Measurements from ENCODE around the gene ATOSB.

The ATOSB gene

DNA sequence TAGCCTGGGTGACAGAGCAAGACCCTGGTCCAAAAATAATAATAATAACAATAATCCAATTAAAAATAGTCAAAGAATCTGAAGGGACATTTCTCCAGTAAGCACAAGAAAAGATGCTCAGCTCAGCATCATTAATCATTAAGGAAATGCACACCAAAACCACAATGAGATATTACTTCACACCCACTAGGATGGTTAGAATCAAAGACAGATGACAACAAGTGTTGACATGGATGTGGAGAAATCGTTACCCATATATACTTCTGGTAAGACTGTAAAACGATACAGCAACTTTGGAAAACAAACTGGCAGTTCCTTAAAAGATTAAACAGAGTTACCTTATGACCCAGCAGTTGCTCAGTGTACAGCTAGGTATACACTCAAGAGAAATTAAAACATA lies 30.6 kb downstream of the ATOSB start:
- no peak for DNase-seq (ENCODE audit: low spot score)

GRCh38 chr9:35079426-35080341 lies 36.0 kb downstream of the ATOSB start, which contains the start of gene FANCG:
FANCG (minus strand) TSS chr9:35079942; CDS start chr9:35079524, 418 bp downstream.
- DNase-seq (ENCODE audit: low spot score) = peak; percentile 90

GRCh38 chr9:35079041-35079425 lies 36.6 kb downstream of the ATOSB start:
- no peak for DNase-seq (ENCODE audit: low spot score)

DNA sequence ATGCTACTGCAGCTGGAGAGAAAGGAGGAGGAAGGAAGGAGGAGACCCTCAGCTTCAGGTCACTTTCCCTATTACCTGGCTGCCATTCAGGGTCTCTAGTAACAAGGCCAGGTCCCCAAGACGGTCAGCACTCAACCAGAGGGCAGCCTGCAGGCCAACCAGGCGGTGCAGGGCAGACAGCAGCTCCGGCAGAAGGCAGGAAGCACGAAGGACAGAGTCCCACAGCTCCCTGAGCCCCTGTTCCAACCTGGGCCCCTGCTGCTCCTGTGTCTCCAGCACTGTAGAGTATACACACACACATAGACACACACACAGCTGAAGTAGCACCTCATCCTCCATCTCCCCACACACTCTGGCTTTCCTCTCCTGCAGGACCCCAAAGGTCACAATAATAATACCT lies 37.6 kb downstream of the ATOSB start:
- DNase-seq (ENCODE audit: low spot score) = no peak

GRCh38 chr9:35076848-35077247 lies 38.8 kb downstream of the ATOSB start:
- DNase-seq (ENCODE audit: low spot score) = no peak

DNA sequence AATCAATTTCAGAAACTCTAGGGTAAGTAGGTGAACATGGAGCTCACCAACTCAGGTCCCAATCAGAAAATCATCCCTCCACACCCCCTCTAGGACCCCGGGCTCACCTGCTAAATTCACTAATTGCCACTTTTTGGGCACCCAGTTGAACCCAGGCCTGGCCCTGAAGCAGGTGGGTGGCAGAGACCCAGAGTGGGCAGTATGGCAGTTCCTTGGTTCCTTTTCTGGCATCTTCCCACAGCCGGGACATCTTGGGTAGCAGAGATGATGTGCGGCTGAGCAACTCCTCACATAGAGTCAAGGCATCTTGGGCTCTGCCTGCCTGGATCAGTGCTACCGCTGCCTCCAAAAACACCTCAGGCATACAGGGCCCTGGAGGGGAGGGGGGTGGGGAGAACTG lies 40.3 kb downstream of the ATOSB start:
- DNase-seq (ENCODE audit: low spot score) = no peak

GRCh38 chr9:35074791-35075190 lies 40.9 kb downstream of the ATOSB start:
- no peak for DNase-seq (ENCODE audit: low spot score)

DNA sequence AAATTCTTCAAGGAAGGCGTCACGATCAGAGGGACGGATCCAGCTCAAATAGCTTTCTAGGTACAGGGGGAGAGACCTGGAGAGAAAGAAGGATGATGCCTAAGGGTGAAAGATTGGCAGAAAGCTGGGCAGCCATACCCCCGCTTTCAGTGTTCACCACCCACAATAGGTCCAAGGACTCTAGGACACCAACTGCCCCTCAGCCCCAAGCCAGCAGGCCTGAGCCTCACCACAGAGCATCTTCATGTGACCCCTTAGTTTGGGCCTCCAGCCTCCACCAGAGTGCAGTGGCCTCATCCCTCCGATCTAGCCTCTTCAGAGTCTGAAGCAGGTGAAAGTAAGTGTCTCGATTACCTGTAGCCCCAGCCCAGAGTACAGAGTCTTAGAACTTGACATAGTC lies 41.5 kb downstream of the ATOSB start:
- no peak for DNase-seq (ENCODE audit: low spot score)

DNA sequence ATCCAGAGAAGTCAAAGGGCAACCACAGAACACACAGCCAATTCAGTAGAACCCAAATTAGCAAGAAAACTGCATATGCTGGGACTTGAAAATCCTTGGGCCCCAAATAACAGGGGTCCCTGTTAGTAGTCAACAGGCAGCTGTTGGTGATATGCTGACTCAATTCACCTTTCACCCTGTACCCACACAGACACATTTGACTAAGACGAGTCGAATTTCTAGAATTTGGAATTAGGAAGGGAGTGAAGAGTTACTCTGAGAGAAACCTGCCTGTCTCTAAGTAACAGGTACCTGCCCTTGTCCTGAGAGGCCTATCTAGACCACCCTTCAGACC lies 42.4 kb downstream of the ATOSB start:
- no peak for DNase-seq (ENCODE audit: low spot score)

DNA sequence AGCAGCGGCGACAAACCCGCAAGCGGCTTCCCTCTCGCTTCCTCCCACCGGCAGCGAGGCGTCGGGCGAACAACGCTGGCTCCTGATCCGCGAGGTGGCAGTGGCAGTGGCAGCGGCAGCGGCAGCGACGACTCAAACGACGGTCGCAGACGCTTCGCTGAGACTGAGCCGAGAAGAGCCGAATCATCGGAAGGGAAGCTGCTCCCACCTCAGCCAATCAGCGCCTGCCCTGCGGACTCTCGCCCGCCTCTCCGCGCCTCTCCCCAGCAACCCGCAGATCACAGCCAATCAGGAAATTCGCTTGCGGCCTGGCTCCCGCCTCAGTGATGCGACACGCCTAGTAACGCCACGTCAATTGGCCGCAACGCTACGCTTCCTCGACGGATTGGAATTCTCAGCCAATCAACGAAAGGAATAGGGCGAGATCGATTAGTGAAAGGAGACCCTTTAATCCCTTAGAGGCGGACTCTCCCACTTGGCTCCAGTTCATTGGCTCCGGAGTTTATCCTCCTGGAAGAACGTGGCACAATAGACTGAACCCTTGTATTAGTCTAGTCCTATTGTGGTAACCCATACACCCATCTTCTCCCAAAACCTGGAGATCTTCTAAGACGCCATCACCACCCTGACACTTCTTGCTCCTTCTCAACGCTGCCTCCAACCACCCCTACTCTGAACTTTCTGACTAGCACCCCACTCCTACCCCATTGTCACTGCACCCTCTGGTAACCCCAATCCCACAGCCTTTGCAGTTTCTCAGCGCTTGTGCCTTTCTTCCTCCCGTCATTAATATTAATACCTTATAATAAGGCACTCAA lies 43.0 kb downstream of the ATOSB start, which contains the start of gene VCP:
VCP (minus strand) TSS at position 165 of the 818 bp plus-strand sequence. CDS start 272 bp downstream, outside the sequence.
- peak; percentile 99 for DNase-seq (ENCODE audit: low spot score)

GRCh38 chr9:35071814-35072460 lies 43.7 kb downstream of the ATOSB start:
- peak; percentile 64 for DNase-seq (ENCODE audit: low spot score)

DNA sequence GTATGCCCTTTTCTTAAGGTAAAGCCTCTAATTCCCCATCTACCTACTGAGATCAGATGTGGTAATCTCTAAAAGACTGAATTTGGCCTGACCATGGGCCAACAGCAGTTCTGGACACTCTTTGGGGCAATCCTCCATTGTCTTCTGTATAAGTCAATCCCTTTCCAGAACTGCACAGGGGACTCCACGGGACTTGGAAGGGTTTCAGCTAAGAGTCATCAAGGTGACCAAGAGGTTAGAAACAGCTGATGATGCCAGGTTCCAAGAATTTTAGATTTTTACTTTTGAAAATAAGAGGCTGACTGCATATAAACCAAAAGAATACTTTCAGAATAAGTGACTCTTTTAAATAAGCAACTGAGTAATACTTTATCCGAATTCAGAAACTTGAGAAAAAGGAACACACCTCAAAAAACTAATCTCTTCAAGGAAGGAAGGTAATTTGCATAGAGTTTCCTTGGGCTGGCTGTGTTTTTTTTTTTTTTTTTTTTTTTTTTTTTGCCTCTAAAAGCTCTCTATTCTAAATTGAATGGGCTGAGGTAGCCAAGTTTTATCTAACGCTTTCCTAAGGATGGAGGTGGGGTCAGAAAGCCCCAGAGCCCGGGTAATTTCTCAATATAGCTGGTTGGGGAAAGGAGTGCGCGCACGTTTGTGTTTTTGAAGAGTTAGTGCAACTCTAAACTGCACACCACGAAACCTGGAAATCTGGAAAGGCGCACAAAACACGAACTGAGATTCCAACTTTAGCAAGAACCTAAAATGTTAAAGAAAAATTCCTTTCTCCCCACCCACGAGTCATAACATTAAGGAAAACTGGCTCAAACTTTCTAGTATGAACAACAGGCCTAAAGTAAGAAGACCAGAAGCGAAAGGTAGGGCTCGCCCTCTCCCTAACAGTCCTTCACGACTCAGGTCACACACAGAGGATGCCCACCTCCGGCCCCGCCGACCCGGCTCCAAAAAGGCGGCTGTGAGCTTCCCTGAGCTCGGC lies 44.5 kb downstream of the ATOSB start:
- DNase-seq (ENCODE audit: low spot score) = no peak

- no peak for DNase-seq (ENCODE audit: low spot score)
These were observed 46.6 kb downstream of the ATOSB start for GRCh38 chr9:35069020-35069419.

- no peak for DNase-seq (ENCODE audit: low spot score)
These were observed 48.6 kb downstream of the ATOSB start for GRCh38 chr9:35067056-35067455.

DNA sequence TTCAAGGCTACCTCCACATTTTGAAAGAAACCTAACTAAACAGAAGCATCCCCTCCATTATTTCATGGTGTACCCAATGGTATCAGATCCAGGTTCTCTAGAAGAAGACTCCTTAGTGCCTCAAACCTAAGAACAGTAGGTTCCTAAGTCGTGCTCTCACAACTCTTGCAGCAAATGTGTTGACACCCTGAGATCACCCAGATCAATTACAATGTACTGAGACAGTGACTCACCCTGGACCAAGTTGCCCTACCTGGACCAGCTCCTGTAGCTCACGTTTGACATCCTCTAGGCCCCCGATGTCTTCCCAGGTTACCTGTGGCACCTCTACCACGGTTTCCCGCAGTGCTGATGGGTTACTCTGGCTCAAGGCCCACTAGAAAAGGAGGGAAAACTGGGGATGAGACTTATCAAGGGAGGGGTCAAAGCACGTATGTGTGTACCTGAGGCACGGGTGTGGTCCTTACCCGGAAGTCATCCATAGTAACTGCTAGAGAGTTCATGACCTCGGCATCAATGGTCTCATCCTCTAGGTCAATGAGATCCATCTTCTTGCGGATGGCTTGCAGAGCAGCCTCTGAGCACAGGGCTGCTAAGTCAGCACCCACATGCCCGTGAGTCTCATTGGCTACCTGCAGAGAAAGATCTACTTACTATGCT lies 55.0 kb downstream of the ATOSB start:
- DNase-seq (ENCODE audit: low spot score) = no peak

DNA sequence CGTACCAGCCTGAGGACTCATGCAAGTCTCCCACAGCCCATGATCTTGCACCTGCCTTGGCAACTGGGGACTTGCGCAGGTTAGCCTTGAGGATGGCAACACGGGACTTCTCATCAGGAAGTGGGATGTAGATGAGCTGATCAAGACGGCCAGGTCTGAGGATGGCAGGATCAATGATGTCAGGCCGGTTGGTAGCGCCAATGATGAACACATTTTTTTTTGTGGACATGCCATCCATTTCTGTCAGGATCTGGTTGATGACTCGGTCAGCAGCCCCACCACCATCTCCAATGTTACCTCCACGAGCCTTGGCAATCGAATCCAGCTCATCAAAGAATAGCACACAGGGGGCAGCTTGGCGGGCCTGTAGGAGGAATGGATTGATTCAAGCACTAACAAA lies 56.2 kb downstream of the ATOSB start:
- no peak for DNase-seq (ENCODE audit: low spot score)

- DNase-seq (ENCODE audit: low spot score) = no peak
These were observed 58.4 kb downstream of the ATOSB start for GRCh38 chr9:35057271-35057620.

- DNase-seq (ENCODE audit: low spot score) = no peak
These were observed 58.9 kb downstream of the ATOSB start for GRCh38 chr9:35056571-35057270.

GRCh38 chr9:35054871-35055644 lies 60.6 kb downstream of the ATOSB start:
- DNase-seq (ENCODE audit: low spot score) = no peak
